NCI-H2196 (cell line): ENCODE measurements around the gene BRWD1.
A peak's percentile ranks its signal among the peaks of the same experiment; 100 is the strongest.

Experiments
- DNase-seq: peaks from one replicate; lab custom pipeline; 2025; ENCODE audit not compliant: unreplicated experiment; lab: John Stamatoyannopoulos, UW

The BRWD1 gene

GRCh38 chr21:39330001-39330400 lies 16.6 kb upstream of the BRWD1 start:
- DNase-seq = no peak

GRCh38 chr21:39327727-39328126 lies 14.3 kb upstream of the BRWD1 start:
- no peak for DNase-seq

- no peak for DNase-seq
Measured at GRCh38 chr21:39326607-39327307, 13.3 kb upstream of the BRWD1 start.

- no peak for DNase-seq
Measured at GRCh38 chr21:39325458-39325857, 12.0 kb upstream of the BRWD1 start.

- no peak for DNase-seq
Measured at GRCh38 chr21:39321424-39321823, 8.0 kb upstream of the BRWD1 start.

- DNase-seq = no peak
Measured at GRCh38 chr21:39319814-39320332, 6.4 kb upstream of the BRWD1 start.

- DNase-seq = no peak
Measured at GRCh38 chr21:39319251-39319756, 5.9 kb upstream of the BRWD1 start.

GRCh38 chr21:39318091-39318959 lies 4.9 kb upstream of the BRWD1 start:
- no peak for DNase-seq

- DNase-seq = no peak
Measured at GRCh38 chr21:39317134-39318090, 4.0 kb upstream of the BRWD1 start.

GRCh38 chr21:39316729-39317128 lies 3.3 kb upstream of the BRWD1 start:
- no peak for DNase-seq

GRCh38 chr21:39315603-39316445 lies 2.4 kb upstream of the BRWD1 start:
- no peak for DNase-seq

GRCh38 chr21:39314143-39315027 lies 953 bp upstream of the BRWD1 start:
- no peak for DNase-seq

- DNase-seq = peak; percentile 53
Measured at GRCh38 chr21:39313042-39313570, 326 bp downstream of the BRWD1 start.

GRCh38 chr21:39312112-39313041 lies 1.1 kb downstream of the BRWD1 start:
- peak; percentile 95 for DNase-seq

GRCh38 chr21:39311164-39311563 lies 2.3 kb downstream of the BRWD1 start:
- no peak for DNase-seq

GRCh38 chr21:39307466-39307865 lies 6.0 kb downstream of the BRWD1 start:
- no peak for DNase-seq

GRCh38 chr21:39300587-39300986 lies 12.8 kb downstream of the BRWD1 start:
- DNase-seq = no peak

GRCh38 chr21:39296891-39297290 lies 16.5 kb downstream of the BRWD1 start:
- no peak for DNase-seq
